Activated effector memory CD4-positive, alpha-beta T cell treated with anti-CD3 and anti-CD28 coated beads, Interleukin-2, amount 50 U/mL, for 16 hours (primary cell): ENCODE data around the gene TDG.

Source experiments
- DNase-seq: peaks from one replicate; pipeline ENCODE4 v3.0.0-alpha.2; 2020

The TDG gene

DNA sequence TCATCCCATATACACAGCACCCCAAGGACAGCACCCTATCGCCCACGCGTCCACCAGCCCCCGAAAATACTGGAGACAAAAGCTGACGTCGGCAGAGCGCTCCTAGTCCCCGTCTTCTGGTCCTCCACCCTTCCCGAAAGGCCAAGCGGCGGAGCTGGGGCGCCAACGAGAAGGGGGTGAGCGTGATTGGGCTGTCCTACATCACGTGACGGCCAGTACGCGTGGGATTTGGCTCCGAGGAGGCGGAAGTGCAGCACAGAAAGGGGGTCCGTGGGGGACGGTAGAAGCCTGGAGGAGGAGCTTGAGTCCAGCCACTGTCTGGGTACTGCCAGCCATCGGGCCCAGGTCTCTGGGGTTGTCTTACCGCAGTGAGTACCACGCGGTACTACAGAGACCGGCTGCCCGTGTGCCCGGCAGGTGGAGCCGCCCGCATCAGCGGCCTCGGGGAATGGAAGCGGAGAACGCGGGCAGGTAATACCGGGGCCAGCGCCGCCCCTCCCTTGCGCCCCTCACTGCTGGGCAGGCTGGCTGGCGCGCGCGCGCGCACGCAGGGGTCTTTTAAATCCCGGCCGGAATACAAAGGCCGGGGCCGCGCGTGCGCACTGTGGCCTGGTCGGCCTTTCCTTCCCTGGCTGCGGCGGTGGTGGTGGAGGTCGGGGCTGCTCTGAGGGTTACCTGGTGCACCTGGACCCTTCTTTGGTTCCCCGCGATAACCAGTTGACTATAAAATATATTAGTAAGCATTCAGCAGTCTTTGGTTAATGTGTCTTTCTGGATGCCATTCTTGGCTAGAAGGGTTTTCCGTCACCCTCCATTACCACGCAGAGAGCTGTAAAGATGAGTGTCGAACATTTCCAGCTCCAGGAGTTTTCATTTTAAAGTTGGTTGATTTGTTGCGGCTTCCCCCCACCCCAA, at the start of gene TDG:
Gene TDG (plus strand): TSS at position 283 of the 915 bp plus-strand sequence. CDS start 166 bp downstream, at position 449.
- DNase-seq: peak; percentile 99

- DNase-seq: no peak
Measured at GRCh38 chr12:103917873-103918272, 47.8 kb upstream of the TDG start.

DNA sequence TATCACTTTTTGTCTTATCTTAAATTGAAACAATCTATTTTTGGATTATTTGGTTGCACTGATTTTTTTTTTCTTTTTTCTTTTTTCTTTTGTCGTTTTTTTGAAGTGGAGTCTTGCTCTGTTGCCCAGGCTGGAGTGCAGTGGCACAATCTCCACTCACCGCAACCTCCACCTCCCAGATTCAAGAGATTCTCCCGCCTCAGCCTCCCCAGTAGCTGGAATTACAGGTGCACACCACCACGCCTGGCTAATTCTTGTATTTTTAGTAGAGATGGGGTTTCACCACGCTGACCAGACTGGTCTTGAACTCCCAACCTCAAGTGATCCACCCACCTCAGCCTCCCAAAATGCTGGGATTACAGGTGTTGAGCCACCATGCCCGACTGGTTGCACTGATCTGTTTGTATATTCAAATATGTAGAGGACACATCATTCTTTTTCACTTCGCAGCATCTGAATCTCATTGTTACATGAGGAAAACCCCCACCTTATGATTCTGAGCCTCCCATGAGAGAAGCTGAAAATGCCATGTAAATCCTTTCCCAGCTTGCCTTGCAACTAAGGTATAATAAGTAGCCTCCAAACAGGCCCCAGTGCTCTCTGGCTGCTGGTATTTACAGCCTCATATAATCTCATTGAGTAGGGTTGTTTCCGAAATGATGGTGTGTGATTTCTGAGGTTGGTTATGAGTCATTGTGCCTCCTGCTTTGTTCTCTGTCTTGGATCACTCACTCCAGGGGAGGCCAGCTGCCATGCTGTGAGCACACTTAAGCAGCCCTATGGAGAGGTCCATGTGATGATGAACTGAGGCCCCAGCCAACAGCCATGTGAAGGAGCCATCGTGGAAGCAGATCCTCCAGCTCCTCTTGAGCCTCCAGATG, 40.7 kb upstream of the TDG start:
- DNase-seq: peak; percentile 81

DNA sequence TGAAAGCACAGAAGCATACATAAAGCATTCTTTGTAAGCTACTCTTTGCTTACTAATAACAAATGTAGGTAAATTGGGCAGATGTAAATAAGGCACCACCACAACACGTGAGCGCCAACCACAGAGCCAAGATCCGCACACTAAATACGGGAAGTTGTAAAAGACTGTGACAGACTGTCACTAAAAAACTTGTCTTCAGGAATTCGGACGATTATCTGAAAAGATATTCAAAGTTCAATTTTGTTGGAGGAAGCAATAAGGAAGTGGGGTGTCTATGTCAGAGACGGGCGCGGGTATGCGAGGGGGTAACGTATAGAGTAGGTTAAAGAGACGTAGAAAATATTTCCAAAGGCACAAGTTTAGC, 37.0 kb upstream of the TDG start:
- DNase-seq: peak; percentile 83

DNA sequence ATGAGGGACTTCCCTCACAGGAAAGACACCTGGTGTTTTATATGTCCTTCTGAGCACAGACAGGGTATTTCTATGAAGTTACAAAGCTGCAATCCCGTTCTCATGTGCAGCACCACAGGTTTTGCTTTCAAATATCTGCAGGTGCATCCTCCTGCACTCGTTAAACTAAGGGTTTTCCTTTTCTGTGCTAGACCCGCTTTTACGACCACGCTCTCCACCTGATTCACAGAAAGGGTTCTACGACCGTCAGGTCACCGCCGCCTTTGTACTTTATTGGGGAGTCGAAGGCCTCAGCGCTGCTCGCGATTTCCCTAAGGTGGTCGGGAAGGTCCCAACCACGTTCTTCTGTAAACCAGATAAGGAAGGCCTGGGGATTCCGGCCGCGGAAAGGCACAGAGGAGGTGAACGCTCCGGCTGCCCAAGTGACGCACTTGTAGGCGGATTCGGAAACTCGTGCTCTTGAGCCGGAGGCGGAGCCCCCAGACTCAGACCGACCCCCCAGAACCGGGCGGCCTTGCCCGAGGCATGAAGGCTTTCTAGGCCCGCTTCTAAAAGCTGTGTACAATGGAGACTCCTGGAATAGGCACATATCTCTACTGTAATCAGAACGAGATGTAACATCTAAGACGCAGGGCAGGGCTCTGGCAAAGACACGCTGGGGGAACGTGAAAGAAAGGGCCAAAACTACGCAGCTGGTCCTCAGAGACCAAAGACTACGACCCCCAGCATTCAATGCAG, 36.5 kb upstream of the TDG start:
- peak; percentile 92 for DNase-seq

DNA sequence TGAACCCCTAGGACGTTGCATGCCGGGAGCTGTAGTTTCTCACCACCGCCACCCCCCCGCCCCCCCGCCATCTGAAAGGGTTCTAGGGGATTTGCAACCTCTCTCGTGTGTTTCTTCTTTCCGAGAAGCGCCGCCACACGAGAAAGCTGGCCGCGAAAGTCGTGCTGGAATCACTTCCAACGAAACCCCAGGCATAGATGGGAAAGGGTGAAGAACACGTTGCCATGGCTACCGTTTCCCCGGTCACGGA, 36.0 kb upstream of the TDG start:
- DNase-seq: no peak

DNA sequence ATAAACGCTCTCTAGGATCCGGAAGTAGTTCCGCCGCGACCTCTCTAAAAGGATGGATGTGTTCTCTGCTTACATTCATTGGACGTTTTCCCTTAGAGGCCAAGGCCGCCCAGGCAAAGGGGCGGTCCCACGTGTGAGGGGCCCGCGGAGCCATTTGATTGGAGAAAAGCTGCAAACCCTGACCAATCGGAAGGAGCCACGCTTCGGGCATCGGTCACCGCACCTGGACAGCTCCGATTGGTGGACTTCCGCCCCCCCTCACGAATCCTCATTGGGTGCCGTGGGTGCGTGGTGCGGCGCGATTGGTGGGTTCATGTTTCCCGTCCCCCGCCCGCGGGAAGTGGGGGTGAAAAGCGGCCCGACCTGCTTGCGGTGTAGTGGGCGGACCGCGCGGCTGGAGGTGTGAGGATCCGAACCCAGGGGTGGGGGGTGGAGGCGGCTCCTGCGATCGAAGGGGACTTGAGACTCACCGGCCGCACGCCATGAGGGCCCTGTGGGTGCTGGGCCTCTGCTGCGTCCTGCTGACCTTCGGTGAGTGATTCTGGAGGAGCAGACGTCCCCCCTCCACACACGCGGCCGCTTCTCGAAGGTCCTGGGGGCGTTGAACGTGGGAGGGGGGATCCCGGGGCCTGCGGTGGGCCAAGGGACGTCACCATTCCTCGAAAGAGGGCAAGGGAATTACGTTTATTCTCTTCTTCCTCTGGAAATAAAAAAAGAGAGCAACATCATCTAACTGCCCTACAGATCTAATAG, 35.5 kb upstream of the TDG start, which contains the start of gene HSP90B1:
Gene HSP90B1 (plus strand): TSS at position 377 of the 753 bp plus-strand sequence. CDS start 106 bp downstream, at position 483.
- DNase-seq: peak; percentile 100

DNA sequence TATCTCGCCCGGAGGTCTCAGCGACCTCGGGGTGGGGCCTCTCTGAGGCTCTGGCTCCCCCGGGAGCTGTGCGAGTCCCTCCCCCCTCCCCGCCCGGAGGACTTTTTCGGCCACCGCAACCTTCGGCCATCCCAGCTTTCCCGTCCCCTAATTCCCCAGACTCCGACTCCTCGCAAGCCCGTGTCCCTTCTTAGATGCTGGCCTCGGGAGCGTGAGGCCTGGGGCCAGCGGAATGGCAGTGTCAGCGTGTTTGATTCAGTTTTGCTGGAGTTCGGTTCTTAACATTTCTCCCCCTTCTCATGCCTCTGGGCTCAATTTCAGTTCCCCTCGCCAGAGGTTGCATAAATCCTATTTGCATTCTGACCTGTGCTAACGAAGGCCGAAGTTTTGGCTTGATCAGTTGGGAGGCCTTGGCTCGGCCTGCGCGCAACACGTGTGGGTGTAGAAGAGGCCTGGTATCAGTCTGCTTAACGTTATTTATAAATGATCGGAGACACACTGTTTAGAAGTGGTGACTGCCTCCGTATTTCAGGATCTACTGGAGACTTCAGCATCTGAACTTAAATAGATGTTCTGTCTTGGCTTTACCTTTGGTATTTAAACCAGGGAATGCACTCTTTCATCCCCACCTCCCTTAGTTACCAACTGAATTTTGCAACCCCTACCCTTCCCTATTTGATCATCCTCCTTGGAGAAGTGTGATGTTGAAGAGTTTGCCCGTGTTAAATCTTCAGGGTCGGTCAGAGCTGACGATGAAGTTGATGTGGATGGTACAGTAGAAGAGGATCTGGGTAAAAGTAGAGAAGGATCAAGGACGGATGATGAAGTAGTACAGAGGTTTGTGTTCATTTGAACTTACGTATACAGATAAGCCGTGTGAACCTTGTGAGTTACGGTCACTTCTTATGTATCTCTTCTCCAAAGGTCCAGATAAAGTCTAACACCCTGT, 34.6 kb upstream of the TDG start:
- peak; percentile 75 for DNase-seq

GRCh38 chr12:103933237-103933636, 32.4 kb upstream of the TDG start:
- no peak for DNase-seq

- no peak for DNase-seq
Measured at GRCh38 chr12:103936679-103937078, 29.0 kb upstream of the TDG start.

DNA sequence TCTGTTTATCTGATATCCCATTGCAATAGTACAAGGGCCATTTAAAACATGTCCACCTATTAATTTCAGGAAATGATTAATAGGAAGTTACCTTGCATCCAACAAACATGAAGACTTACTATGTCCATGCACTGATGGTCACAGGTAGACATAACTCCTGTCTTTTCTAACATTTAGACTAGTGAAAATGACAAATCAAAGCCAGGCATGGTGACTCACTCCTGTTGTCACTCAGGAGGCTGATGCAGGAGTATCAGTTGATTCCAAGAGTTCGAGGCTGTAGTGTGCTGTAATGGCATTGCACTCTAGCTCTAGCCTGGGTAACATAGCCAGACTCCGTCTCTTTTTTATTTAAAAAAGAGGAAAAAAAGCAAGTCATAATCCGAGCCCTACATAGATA, 20.7 kb upstream of the TDG start:
- no peak for DNase-seq

- no peak for DNase-seq
Measured at GRCh38 chr12:103947871-103948555, 17.7 kb upstream of the TDG start.

GRCh38 chr12:103948746-103949406, 16.8 kb upstream of the TDG start:
- DNase-seq: no peak

DNA sequence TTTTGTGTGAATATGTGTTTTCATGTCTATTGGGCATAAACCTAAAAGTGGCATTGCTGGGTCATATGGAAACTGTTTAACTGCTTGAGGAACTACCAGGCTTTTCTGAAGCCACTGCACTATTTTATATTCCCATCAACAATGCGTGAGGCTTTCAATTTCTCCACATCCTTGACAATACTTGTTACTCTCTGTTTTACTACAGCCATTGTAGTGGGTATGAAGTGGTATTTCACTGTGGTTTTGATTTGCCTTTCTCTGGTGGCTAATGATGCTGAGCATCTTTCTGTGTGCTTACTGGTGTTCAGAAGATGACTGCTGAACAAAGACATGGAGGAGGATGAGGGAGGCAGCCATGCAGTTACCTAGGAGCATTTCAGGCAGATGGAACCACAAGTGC, 13.2 kb upstream of the TDG start:
- DNase-seq: no peak

DNA sequence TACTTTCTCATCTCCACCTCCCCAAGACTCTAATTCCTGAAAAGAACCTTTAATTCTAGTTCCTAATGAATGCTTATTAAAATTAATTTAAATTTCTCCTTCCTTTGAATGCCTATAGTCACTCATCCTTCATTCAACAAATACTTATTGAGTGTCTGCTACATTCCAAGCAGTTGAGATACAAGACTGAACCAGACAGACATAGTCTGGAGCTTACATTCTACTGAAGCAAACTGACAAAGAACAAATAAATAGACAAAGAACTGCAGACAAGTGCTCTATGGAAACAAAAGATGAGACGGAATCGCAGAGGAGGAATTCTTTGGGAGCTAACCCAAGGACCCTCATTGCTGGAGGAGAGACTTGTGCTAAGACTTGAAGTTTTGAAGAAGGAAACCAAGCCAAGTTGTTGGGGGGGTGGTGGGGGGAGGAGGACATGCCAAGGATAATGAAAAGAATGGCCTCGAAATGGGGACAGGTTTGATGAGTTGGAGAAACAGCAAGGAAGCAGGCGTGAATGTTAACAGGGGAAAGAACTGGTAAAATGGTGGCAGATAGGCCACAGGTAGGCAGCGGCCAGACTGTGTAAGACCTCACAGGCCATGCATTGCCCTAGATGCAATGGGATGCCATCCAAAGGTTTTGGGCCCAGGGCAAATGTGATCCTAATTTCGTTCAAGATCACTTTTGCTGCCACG, 9.7 kb upstream of the TDG start:
- DNase-seq: no peak

- no peak for DNase-seq
Measured at GRCh38 chr12:103956509-103957027, 9.1 kb upstream of the TDG start.

DNA sequence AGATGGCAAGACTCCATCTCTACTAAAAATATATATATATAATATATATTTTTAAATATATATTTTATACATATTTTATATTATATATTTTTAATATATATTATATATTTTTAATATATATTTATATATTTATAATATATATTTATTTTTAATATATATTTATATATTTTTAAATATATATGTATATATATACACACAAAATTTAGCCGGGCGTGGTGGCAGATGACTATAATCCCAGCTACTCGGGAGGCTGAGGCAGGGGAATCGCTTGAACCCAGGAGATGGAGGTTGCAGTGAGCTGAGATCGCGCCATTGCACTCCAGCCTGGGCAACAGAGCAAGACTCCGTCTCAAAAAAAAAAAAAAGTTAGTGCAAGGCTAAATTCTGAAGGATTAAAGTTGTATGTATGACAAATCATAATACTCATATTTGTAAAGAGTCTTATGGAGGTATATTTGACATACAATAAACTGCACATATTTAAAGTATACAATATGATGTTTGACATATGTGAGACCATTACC, 7.7 kb upstream of the TDG start:
- no peak for DNase-seq

GRCh38 chr12:103958621-103959020, 7.1 kb upstream of the TDG start:
- DNase-seq: no peak
